ENCODE data around the gene STK33. TPM values are rescaled to one million over a fixed set of nuclear protein-coding genes. Genes with fewer than 3 reads are reported as not detected.

STK33 gene
- total RNA-seq, 2 experiments from 2014 or later, result 0.55 to 1.4 TPM

- peaks cover 4% of the 10 kb centered on the region for H3K4me1 Mint-ChIP-seq
- intact Hi-C loops (cut with DNase I, micrococcal nuclease), result no loop called here
- H3K27me3 Mint-ChIP-seq, result peaks cover 14% of the 10 kb centered on the region
- no peak for ATAC-seq
- no peak for DNase-seq
- H3K4me3 Mint-ChIP-seq, result no peak overlapping the region
- ChIA-PET CTCF (interaction anchor here (0.8 kb wide), 1 partner anchor 46 kb away, joined by 3 read pairs; no protein-coding TSS in a partner anchor), POLR2A (no interaction called here)
- no peaks in the 10 kb centered on the region for H3K9me3 Mint-ChIP-seq (ENCODE audit: low read depth)
- H3K27ac Mint-ChIP-seq, result no peak overlapping the region
- H3K36me3 Mint-ChIP-seq (ENCODE audit: low read depth), result no peaks in the 10 kb centered on the region
Measured at GRCh38 chr11:8356721-8357504, 237.1 kb downstream of the STK33 start.

GRCh38 chr11:8356216-8356615 lies 237.8 kb downstream of the STK33 start:
- Mint-ChIP-seq H3K27me3 (peaks cover 14% of the 10 kb centered on the region), H3K9me3 (ENCODE audit: low read depth) (no peaks in the 10 kb centered on the region), H3K4me1 (peaks cover 4% of the 10 kb centered on the region), H3K4me3 (no peak overlapping the region), H3K36me3 (ENCODE audit: low read depth) (no peaks in the 10 kb centered on the region), H3K27ac (no peak overlapping the region)
- ChIA-PET POLR2A (no interaction called here), CTCF (no interaction called here)
- intact Hi-C loops (cut with DNase I, micrococcal nuclease), result no loop called here
- DNase-seq (no peak), ATAC-seq (no peak)

- CTCF ChIA-PET, result interaction anchor here (0.7 kb wide), 1 partner anchor 135 kb away, joined by 3 read pairs; no protein-coding TSS in a partner anchor
Measured at GRCh38 chr11:8355416-8355742, 238.6 kb downstream of the STK33 start.

DNA sequence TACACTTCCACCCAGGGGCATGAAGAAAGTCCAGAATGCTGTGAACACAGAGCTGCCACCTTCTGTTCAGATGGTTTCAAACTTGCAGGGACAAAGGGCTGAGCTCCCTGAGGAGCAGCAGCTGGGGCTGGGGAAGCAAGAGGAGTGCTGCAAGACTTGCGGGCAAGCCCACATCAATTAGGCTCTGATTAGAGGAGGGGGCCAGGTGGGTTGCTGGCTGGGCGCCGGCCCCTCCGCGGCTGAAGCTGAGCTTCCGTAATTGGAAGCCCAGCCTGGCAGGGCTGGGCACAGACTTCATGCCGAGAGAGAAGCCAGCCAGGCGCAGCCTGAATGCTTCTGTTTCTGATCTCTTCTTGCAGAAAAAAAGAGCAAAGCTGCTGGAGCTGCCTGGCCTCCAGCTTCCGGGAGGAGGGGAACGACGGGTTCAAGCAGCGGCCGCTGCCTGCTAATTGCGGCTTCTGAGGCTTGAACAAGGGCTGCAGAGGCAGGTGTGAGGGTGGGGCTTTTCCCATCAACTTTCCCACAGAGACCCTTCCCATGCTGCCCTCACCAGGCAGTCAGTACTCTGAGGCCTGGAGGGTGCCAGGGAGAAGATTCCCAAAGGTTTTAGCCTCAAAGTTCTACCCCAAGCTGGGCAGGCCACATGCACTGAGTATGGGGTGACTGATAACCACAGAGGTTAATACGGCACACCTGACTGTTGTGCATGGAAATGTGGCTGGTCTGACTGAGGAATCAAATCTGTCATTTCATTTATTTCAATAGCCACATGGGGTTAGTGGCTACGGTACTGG lies 239.2 kb downstream of the STK33 start:
- no peaks in the 10 kb centered on the region for H3K36me3 Mint-ChIP-seq (ENCODE audit: low read depth)
- peaks cover 4% of the 10 kb centered on the region for H3K4me1 Mint-ChIP-seq
- no peak overlapping the region for H3K4me3 Mint-ChIP-seq
- ChIA-PET CTCF (interaction anchor here (0.7 kb wide), 2 partner anchors 135 to 213 kb away, joined by 3 read pairs; no protein-coding TSS in a partner anchor), POLR2A (no interaction called here)
- intact Hi-C loops (cut with DNase I, micrococcal nuclease), result no loop called here
- H3K27me3 Mint-ChIP-seq, result peaks cover 14% of the 10 kb centered on the region
- H3K9me3 Mint-ChIP-seq (ENCODE audit: low read depth), result no peaks in the 10 kb centered on the region
- no peak for ATAC-seq
- no peak overlapping the region for H3K27ac Mint-ChIP-seq
- no peak for DNase-seq

More at GRCh38 chr11:8355416-8355742, 238.6 kb downstream of the STK33 start:
- peaks cover 14% of the 10 kb centered on the region for H3K27me3 Mint-ChIP-seq
- no peak overlapping the region for H3K27ac Mint-ChIP-seq
- H3K36me3 Mint-ChIP-seq (ENCODE audit: low read depth), result no peaks in the 10 kb centered on the region
- DNase-seq (no peak), ATAC-seq (no peak)
- intact Hi-C loops (cut with DNase I, micrococcal nuclease), result no loop called here
- peaks cover 4% of the 10 kb centered on the region for H3K4me1 Mint-ChIP-seq
- no peaks in the 10 kb centered on the region for H3K9me3 Mint-ChIP-seq (ENCODE audit: low read depth)
- H3K4me3 Mint-ChIP-seq, result no peak overlapping the region
- POLR2A ChIA-PET, result no interaction called here

DNA sequence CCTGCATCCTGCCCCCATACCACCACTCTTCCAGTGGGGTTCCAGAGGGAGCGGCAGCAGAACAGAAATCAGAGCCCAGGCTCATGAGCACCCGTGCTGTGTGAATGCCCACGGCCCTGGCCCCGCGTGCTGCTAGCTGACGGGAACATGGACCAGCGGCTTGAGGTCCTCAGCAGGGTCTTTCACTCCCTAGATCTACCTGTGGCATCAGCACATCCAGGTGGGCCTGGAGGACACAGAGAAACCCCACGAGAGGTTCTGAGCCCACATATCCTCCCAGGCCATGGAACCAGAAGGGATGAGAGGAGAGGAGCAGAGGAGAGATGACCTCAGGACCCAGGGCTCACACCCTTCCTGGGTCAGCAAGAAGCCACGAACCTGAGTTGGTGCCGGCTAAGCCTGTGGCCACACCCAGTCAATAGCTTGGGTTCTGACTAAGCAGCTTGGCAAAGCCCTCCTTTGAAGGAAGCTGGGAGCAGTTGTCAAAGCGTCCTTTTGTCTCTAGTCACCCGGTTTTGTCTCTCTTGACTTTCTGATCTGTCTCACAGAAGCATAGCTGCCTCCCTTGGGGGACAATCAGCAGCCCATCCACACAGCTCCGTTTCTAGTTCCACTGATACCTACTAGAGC lies 241.0 kb downstream of the STK33 start:
- ChIA-PET POLR2A (no interaction called here), CTCF (no interaction called here)
- H3K9me3 Mint-ChIP-seq (ENCODE audit: low read depth), result no peaks in the 10 kb centered on the region
- DNase-seq, result no peak
- no peak for ATAC-seq
- H3K4me1 Mint-ChIP-seq, result peaks cover 4% of the 10 kb centered on the region
- no peak overlapping the region for H3K4me3 Mint-ChIP-seq
- intact Hi-C loops (cut with DNase I, micrococcal nuclease), result no loop called here
- H3K27ac Mint-ChIP-seq, result no peak overlapping the region
- peaks cover 14% of the 10 kb centered on the region for H3K27me3 Mint-ChIP-seq
- no peaks in the 10 kb centered on the region for H3K36me3 Mint-ChIP-seq (ENCODE audit: low read depth)

- POLR2A ChIA-PET, result no interaction called here
- Mint-ChIP-seq H3K4me3 (no peak overlapping the region), H3K27ac (no peak overlapping the region), H3K9me3 (ENCODE audit: low read depth) (no peaks in the 10 kb centered on the region), H3K36me3 (ENCODE audit: low read depth) (no peaks in the 10 kb centered on the region), H3K27me3 (peaks cover 14% of the 10 kb centered on the region), H3K4me1 (peaks cover 4% of the 10 kb centered on the region)
- CTCF ChIA-PET, result no interaction called here
- intact Hi-C loops (cut with DNase I, micrococcal nuclease), result no loop called here
- DNase-seq (no peak), ATAC-seq (no peak)
Measured at GRCh38 chr11:8352103-8352875, 241.7 kb downstream of the STK33 start.

DNA sequence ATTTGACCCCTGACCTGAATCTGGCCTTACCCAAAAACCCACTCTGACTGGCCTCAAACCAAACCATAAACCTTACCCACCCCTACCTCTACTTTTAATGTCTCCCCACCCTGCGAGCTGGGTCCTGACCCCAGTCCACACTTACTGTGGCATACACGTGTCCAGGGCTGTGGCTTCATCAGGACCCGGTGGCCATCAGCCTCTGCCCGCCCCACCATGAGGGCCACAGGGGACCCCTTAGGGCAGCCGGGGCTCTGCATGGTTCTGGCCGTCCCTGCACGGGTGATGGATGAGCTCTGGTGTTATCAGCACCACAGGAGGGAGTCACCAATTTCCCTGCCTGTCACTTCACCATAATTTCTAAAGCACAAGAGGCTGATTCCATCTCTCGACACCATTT lies 242.8 kb downstream of the STK33 start:
- H3K36me3 Mint-ChIP-seq (ENCODE audit: low read depth), result no peaks in the 10 kb centered on the region
- peaks cover 14% of the 10 kb centered on the region for H3K27me3 Mint-ChIP-seq
- ATAC-seq, result no peak
- POLR2A ChIA-PET, result no interaction called here
- no peak for DNase-seq
- H3K27ac Mint-ChIP-seq, result no peak overlapping the region
- peaks cover 4% of the 10 kb centered on the region for H3K4me1 Mint-ChIP-seq
- no peaks in the 10 kb centered on the region for H3K9me3 Mint-ChIP-seq (ENCODE audit: low read depth)
- CTCF ChIA-PET, result no interaction called here
- H3K4me3 Mint-ChIP-seq, result no peak overlapping the region
- intact Hi-C loops (cut with DNase I, micrococcal nuclease), result no loop called here

- Mint-ChIP-seq H3K9me3 (ENCODE audit: low read depth) (no peaks in the 10 kb centered on the region), H3K27me3 (no peaks in the 10 kb centered on the region), H3K27ac (no peak overlapping the region), H3K4me1 (peaks cover 8% of the 10 kb centered on the region), H3K36me3 (ENCODE audit: low read depth) (no peaks in the 10 kb centered on the region), H3K4me3 (no peak overlapping the region)
- intact Hi-C loops (cut with DNase I, micrococcal nuclease), result loop anchor here in 1 of 2 experiments (5.0 kb wide), 1 partner anchor 854 kb away; no protein-coding TSS in a partner anchor
- ATAC-seq, result no peak
- POLR2A ChIA-PET, result no interaction called here
- DNase-seq, result no peak
- CTCF ChIA-PET, result no interaction called here
Measured at GRCh38 chr11:8347978-8348377, 246.1 kb downstream of the STK33 start.

DNA sequence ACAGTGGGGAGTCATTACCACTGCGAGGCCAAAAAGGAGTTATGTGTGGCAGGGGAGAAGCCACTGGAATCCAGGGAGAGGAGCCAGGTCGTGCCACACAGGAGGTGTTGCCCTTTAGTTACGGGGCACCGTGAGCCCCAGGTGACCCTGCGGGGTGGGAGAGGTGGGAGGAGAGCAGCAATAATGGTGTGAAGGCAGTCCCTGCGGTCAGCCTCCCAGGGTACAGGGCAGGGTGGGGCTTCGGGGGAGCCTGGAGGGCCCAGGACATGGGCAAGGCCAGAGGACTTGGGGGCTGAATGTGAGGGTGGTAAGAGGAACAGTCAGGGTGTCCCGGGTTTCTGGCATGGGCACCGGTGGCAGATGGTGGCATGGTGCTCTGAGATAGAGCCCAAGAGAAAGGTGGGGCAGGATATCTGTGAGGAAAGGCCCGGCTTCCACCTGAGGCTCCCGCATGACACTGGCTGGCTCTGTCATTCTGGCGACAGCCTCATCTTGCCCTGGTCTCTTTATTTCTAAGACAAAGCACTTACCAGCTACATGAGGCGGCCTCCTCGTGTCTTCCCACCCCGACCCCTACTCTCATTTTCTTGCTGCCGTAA lies 247.8 kb downstream of the STK33 start:
- CTCF ChIA-PET, result interaction anchor here (0.6 kb wide), 1 partner anchor 9 kb away, joined by 3 read pairs; no protein-coding TSS in a partner anchor

GRCh38 chr11:8345179-8345578 lies 248.8 kb downstream of the STK33 start:
- Mint-ChIP-seq H3K27me3 (no peaks in the 10 kb centered on the region), H3K9me3 (ENCODE audit: low read depth) (no peaks in the 10 kb centered on the region), H3K4me1 (peaks cover 9% of the 10 kb centered on the region), H3K4me3 (no peak overlapping the region), H3K27ac (no peak overlapping the region), H3K36me3 (ENCODE audit: low read depth) (no peaks in the 10 kb centered on the region)
- intact Hi-C loops (cut with DNase I, micrococcal nuclease), result loop anchor here in 1 of 2 experiments (5.0 kb wide), 1 partner anchor 857 kb away; no protein-coding TSS in a partner anchor
- POLR2A ChIA-PET, result interaction anchor here (0.6 kb wide), 1 partner anchor 134 kb away, joined by 3 read pairs; no protein-coding TSS in a partner anchor
- DNase-seq, result no peak
- CTCF ChIA-PET, result no interaction called here
- no peak for ATAC-seq

More for the DNA sequence above, 247.8 kb downstream of the STK33 start:
- no peaks in the 10 kb centered on the region for H3K36me3 Mint-ChIP-seq (ENCODE audit: low read depth)
- intact Hi-C loops (cut with DNase I, micrococcal nuclease), result loop anchor here in 1 of 2 experiments (5.0 kb wide), 1 partner anchor 856 kb away; no protein-coding TSS in a partner anchor
- DNase-seq, result no peak
- H3K27ac Mint-ChIP-seq, result no peak overlapping the region
- H3K4me1 Mint-ChIP-seq, result peaks cover 9% of the 10 kb centered on the region
- POLR2A ChIA-PET, result no interaction called here
- no peaks in the 10 kb centered on the region for H3K9me3 Mint-ChIP-seq (ENCODE audit: low read depth)
- ATAC-seq, result no peak
- H3K27me3 Mint-ChIP-seq, result no peaks in the 10 kb centered on the region
- no peak overlapping the region for H3K4me3 Mint-ChIP-seq

DNA sequence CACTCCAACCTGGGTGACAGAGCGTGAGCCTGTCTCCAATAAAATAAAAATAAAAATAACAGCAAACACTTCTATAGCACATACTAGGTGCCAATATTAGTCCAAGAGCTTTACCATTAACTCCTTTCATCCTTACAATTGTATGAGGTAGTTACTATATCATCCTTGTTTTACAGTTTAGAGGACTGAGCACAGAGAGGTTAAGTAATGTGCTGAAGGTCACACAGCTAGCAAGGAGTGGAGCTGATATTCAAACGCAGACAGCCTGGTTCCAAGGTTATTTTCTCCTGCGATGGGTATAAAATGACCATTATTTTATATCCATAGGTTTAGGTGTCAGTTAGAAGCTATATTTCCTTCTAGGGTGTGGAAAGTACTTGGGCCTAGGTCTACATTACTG lies 249.7 kb downstream of the STK33 start:
- Mint-ChIP-seq H3K27ac (no peak overlapping the region), H3K36me3 (ENCODE audit: low read depth) (no peaks in the 10 kb centered on the region), H3K4me3 (no peak overlapping the region), H3K27me3 (no peaks in the 10 kb centered on the region), H3K9me3 (ENCODE audit: low read depth) (no peaks in the 10 kb centered on the region), H3K4me1 (peaks cover 9% of the 10 kb centered on the region)
- no peak for DNase-seq
- intact Hi-C loops (cut with DNase I, micrococcal nuclease), result no loop called here
- POLR2A ChIA-PET, result no interaction called here
- ATAC-seq, result no peak
- CTCF ChIA-PET, result interaction anchor here (1.4 kb wide), 1 partner anchor 21 kb away, joined by 6 read pairs; no protein-coding TSS in a partner anchor
